Tibial nerve (tissue), 3 donors: ENCODE data around the gene PCDHGA8.

ENCODE experiments used
- POLR2A ChIP-seq, 2 donors: fragments of 450-650 bp; IDR thresholded peaks; one replicate each; pipeline ENCODE4 v1.6.1; 2017; ENCODE audit warnings: antibody characterized with exemption in 2 of 2, mild to moderate bottlenecking in 2 of 2, moderate library complexity in 2 of 2
- TF ChIP-seq, protein P1 (sequence below), 5 experiments: fragments of 200-600 bp in 3 of 5; fragments of 450-650 bp in 2 of 5; sonication (generic) in 3 of 5; IDR thresholded peaks; one replicate each; pipeline ENCODE4 v1.5.1; 2016 to 2019; ENCODE audit warnings: antibody characterized with exemption in 5 of 5, mild to moderate bottlenecking in 3 of 5, moderate library complexity in 2 of 5

DNA sequence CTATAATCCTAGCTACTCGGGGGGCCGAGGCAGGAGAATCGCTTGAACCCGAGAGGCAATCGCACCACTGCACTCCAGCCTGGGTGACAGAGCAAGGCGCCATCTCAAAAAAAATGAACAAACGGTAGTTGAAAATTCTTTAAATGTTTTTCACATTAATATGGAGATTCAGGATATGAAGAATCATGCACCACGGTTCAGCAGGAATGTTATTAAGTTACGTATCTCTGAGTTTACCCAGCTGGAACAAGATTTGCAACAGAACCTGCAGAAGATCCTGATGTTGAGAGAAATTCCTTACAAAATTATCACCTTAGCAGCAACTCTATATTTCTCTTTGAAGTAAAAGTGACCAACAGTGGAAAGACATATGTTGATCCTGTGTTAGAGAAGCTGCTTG, 47.9 kb downstream of the PCDHGA8 start:
- TF ChIP-seq, protein P1, sequence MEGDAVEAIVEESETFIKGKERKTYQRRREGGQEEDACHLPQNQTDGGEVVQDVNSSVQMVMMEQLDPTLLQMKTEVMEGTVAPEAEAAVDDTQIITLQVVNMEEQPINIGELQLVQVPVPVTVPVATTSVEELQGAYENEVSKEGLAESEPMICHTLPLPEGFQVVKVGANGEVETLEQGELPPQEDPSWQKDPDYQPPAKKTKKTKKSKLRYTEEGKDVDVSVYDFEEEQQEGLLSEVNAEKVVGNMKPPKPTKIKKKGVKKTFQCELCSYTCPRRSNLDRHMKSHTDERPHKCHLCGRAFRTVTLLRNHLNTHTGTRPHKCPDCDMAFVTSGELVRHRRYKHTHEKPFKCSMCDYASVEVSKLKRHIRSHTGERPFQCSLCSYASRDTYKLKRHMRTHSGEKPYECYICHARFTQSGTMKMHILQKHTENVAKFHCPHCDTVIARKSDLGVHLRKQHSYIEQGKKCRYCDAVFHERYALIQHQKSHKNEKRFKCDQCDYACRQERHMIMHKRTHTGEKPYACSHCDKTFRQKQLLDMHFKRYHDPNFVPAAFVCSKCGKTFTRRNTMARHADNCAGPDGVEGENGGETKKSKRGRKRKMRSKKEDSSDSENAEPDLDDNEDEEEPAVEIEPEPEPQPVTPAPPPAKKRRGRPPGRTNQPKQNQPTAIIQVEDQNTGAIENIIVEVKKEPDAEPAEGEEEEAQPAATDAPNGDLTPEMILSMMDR (IDR thresholded peaks at IDR 0.05), result no peak
- no peak for TF ChIP-seq POLR2A (IDR thresholded peaks at IDR 0.05)
